Prostate gland (tissue), 2 donors: ENCODE data around the gene HDGF. TPM values are rescaled to one million over a fixed set of nuclear protein-coding genes. Genes with fewer than 3 reads are reported as not detected.

Experiments used
- DNase-seq: peaks from one replicate; pipeline ENCODE4 v3.0.0-alpha.2; 2019; ENCODE audit warnings: low spot score
- H3K27ac ChIP-seq, 2 donors: fragments of 200-600 bp; sonication (generic); 2 replicates each; pipeline ENCODE4 v1.5.1; 2017 to 2019
- H3K27me3 ChIP-seq: fragments of 200-600 bp; sonication (generic); replicated peaks from 2 replicates; pipeline ENCODE4 v1.5.1; 2019; ENCODE audit not compliant: insufficient read depth
- H3K36me3 ChIP-seq, 2 donors: fragments of 200-600 bp; sonication (generic); 1 replicate in 1 of 2; 2 replicates in 1 of 2; pipeline versions ENCODE4 v1.5.1 to v1.8.1; 2017 to 2019
- H3K4me1 ChIP-seq: fragments of 200-600 bp; sonication (generic); replicated peaks from 2 replicates; pipeline ENCODE4 v1.5.1; 2019
- H3K4me3 ChIP-seq, 2 donors: fragments of 200-600 bp; sonication (generic); 2 replicates each; pipeline ENCODE4 v1.5.1; 2017 to 2019
- H3K9me3 ChIP-seq: fragments of 200-600 bp; sonication (generic); 2 replicates; pipeline ENCODE4 v1.5.1; 2017
- CTCF ChIP-seq, 4 experiments: fragments of 200-600 bp in 2 of 4; fragments of 450-650 bp in 2 of 4; sonication (generic) in 2 of 4; IDR thresholded peaks; 1 replicate in 3 of 4; 2 replicates in 1 of 4; pipeline ENCODE4 v1.5.1; 2016 to 2019; ENCODE audit warnings: antibody characterized with exemption in 4 of 4, mild to moderate bottlenecking in 2 of 4, moderate library complexity in 2 of 4
- POLR2A ChIP-seq: fragments of 450-650 bp; IDR thresholded peaks from one replicate; pipeline ENCODE4 v1.6.1; 2016; ENCODE audit warnings: antibody characterized with exemption, mild to moderate bottlenecking
- POLR2AphosphoS5 ChIP-seq: sonication (generic); formaldehyde crosslinking; IDR thresholded peaks from one replicate; pipeline ENCODE4 v1.6.1; 2017; ENCODE audit warnings: antibody characterized with exemption
- WGBS: methylation state at CpG from one replicate; pipeline ENCODE4 v1.1.5; 2018; 5-methylcytosine and 5-hydroxymethylcytosine counted together
- intact Hi-C: fragments of 100-400 bp; cut with DNase I; formaldehyde crosslinking; loops from one replicate; pipeline ENCODE4 v1.14.2; 2022
- total RNA-seq, 2 donors: library from RNA; depleted of rRNA; stranded (reverse); fragments of >200 nt; gene quantifications; one replicate each; pipeline ENCODE4 v1.1.0, GENCODE V29; 2016

Gene HDGF
- total RNA-seq, 2 donors from 2014 or later, result 124 to 156 TPM

GRCh38 chr1:156705321-156705917, 46.1 kb downstream of the HDGF start, which contains the start of gene CRABP2:
Gene CRABP2 (minus strand): TSS chr1:156705583. CDS start chr1:156705446, 137 bp downstream.
- Histone ChIP-seq H3K27ac (peak within 1 kb of the TSS; percentile 31 to 64), H3K4me1 (peaks cover 12% of the 10 kb centered on the region), H3K9me3 (no peaks in the 10 kb centered on the region), H3K4me3 (peak within 1 kb of the TSS; percentile 31 to 33), H3K27me3 (no peaks in the 10 kb centered on the region), H3K36me3 (no peaks in the 10 kb centered on the region)
- TF ChIP-seq CTCF (IDR thresholded peaks at IDR 0.05) (no peak), POLR2AphosphoS5 (no peak), POLR2A (peak; percentile 62)
- DNase-seq, result no peak
- WGBS, result 1% methylated on average over 33 of the region's 42 CpGs
- intact Hi-C loops, result no loop called here

GRCh38 chr1:156704930-156705320, 46.5 kb downstream of the HDGF start:
- under 1% methylated on average over 23 of the region's 29 CpGs for WGBS
- TF ChIP-seq POLR2A (peak; percentile 55), CTCF (IDR thresholded peaks at IDR 0.05) (no peak)
- Histone ChIP-seq H3K27me3 (no peaks in the 10 kb centered on the region), H3K27ac (no peak overlapping the region), H3K4me1 (peaks cover 12% of the 10 kb centered on the region), H3K9me3 (no peaks in the 10 kb centered on the region), H3K4me3 (peak overlapping the region; percentile 31 to 33), H3K36me3 (no peaks in the 10 kb centered on the region)
- DNase-seq, result no peak
- intact Hi-C loops, result no loop called here

- intact Hi-C loops, result no loop called here
- DNase-seq, result no peak
- no peaks in the 10 kb centered on the region for H3K9me3 ChIP-seq
- H3K27me3 ChIP-seq, result no peaks in the 10 kb centered on the region
- H3K36me3 ChIP-seq, result no peaks in the 10 kb centered on the region
- peaks cover 10% of the 10 kb centered on the region for H3K4me1 ChIP-seq
- no peak overlapping the region for H3K27ac ChIP-seq
- no peak for TF ChIP-seq POLR2A
- no peak for TF ChIP-seq CTCF (IDR thresholded peaks at IDR 0.05)
- no peak for TF ChIP-seq POLR2AphosphoS5
- H3K4me3 ChIP-seq, result peak overlapping the region in 1 of 2 donors; percentile 33
- 36% methylated on average over 10 of the region's 10 CpGs for WGBS
These were observed 47.2 kb downstream of the HDGF start for GRCh38 chr1:156704166-156704711.

GRCh38 chr1:156703741-156704140, 47.7 kb downstream of the HDGF start:
- H3K9me3 ChIP-seq, result no peaks in the 10 kb centered on the region
- H3K27me3 ChIP-seq, result no peaks in the 10 kb centered on the region
- peaks cover 10% of the 10 kb centered on the region for H3K4me1 ChIP-seq
- H3K27ac ChIP-seq, result no peak overlapping the region
- no peak for DNase-seq
- TF ChIP-seq POLR2AphosphoS5 (no peak), POLR2A (no peak), CTCF (IDR thresholded peaks at IDR 0.05) (no peak)
- 33% methylated on average over 4 of the region's 4 CpGs for WGBS
- no peak overlapping the region for H3K4me3 ChIP-seq
- H3K36me3 ChIP-seq, result no peaks in the 10 kb centered on the region
- intact Hi-C loops, result no loop called here

GRCh38 chr1:156703336-156703735, 48.1 kb downstream of the HDGF start:
- intact Hi-C loops, result no loop called here
- TF ChIP-seq POLR2A (no peak), CTCF (IDR thresholded peaks at IDR 0.05) (no peak), POLR2AphosphoS5 (no peak)
- no peak overlapping the region for H3K27ac ChIP-seq
- no peaks in the 10 kb centered on the region for H3K27me3 ChIP-seq
- WGBS, result 46% methylated on average over 4 of the region's 4 CpGs
- peaks cover 10% of the 10 kb centered on the region for H3K4me1 ChIP-seq
- H3K4me3 ChIP-seq, result no peak overlapping the region
- H3K9me3 ChIP-seq, result no peaks in the 10 kb centered on the region
- DNase-seq, result no peak
- no peaks in the 10 kb centered on the region for H3K36me3 ChIP-seq
